Erythroblast (primary cell): ENCODE measurements around the gene ANGPTL4.

Experiments used
- GATA1 ChIP-seq: IDR thresholded peaks from 2 replicates; pipeline ENCODE4 v1.6.1; 2011; ENCODE audit warnings: low read depth, mild to moderate bottlenecking, control low read depth, low read length, moderate library complexity
- POLR2A ChIP-seq: IDR thresholded peaks from 2 replicates; pipeline ENCODE4 v1.6.1; 2011; ENCODE audit warnings: mild to moderate bottlenecking, low read length

- TF ChIP-seq POLR2A: no peak
- TF ChIP-seq GATA1: no peak
Measured at GRCh38 chr19:8391198-8392016, 27.5 kb downstream of the ANGPTL4 start.
